Uterus (tissue), 2 donors: ENCODE results near the gene KIAA0825.

Experiments
- POLR2A ChIP-seq, 2 donors: fragments of 450-650 bp; IDR thresholded peaks; one replicate each; pipeline ENCODE4 v1.6.1; 2016; ENCODE audit warnings: antibody characterized with exemption in 2 of 2, mild to moderate bottlenecking in 1 of 2, moderate library complexity in 1 of 2
- TF ChIP-seq, protein P1 (sequence below), 4 experiments: fragments of 200-600 bp in 2 of 4; fragments of 450-650 bp in 2 of 4; sonication (generic) in 2 of 4; IDR thresholded peaks; one replicate each; pipeline ENCODE4 v1.5.1; 2016 to 2019; ENCODE audit warnings: antibody characterized with exemption in 4 of 4, mild to moderate bottlenecking in 2 of 4, moderate library complexity in 1 of 4

DNA sequence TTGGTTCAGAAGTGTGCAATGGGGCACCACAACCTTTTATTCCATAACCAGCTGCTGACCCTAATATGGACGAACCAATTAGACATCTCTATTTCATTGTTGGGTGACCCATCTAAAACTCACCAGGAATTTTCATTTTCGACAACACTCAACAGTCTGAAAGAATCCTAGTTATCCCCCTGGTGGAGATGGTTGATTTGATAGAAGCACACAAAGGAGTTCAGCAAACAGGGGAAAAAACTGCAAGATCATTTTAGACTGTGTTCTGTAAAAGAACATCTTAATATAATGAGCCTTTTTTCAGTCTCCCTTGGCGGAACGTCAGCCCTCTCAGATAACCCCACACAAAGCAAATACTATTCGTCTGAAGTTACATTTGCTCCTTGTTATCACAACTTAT lies 367.4 kb downstream of the KIAA0825 start:
- no peak for TF ChIP-seq POLR2A (IDR thresholded peaks at IDR 0.05)
- TF ChIP-seq, protein P1, sequence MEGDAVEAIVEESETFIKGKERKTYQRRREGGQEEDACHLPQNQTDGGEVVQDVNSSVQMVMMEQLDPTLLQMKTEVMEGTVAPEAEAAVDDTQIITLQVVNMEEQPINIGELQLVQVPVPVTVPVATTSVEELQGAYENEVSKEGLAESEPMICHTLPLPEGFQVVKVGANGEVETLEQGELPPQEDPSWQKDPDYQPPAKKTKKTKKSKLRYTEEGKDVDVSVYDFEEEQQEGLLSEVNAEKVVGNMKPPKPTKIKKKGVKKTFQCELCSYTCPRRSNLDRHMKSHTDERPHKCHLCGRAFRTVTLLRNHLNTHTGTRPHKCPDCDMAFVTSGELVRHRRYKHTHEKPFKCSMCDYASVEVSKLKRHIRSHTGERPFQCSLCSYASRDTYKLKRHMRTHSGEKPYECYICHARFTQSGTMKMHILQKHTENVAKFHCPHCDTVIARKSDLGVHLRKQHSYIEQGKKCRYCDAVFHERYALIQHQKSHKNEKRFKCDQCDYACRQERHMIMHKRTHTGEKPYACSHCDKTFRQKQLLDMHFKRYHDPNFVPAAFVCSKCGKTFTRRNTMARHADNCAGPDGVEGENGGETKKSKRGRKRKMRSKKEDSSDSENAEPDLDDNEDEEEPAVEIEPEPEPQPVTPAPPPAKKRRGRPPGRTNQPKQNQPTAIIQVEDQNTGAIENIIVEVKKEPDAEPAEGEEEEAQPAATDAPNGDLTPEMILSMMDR (IDR thresholded peaks at IDR 0.05): no peak
